ENCODE data around the gene CNTN5.

Gene CNTN5

DNA sequence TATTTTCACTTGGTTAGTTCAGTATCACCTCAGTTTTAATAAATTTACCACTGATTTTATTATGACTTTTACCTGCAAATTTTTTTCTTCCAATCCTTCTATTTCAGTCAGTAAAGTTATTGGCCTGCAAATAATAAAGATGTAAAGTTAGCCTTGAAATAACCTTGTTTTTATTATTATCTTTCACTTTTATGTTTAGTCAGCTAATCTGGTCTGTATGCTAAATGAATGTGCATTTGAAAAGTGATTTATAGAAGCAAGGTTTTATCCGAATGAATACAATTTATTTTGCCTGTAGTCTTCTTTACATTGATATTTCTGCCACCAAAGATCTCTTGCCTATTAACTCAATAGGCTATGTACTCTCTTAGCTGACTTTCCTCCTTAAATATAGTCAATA is 425.7 kb downstream of the CNTN5 start:
- Histone ChIP-seq H4K91ac (ENCODE audit: low read length) (no peak overlapping the region), H2AK5ac (ENCODE audit: low read length, severe bottlenecking) (no peak overlapping the region), H3K9me3 (ENCODE audit: control insufficient read depth, low read length) (no peaks in the 10 kb centered on the region), H3K27me3 (ENCODE audit: control insufficient read depth in 1 of 2, insufficient read depth in 1 of 2, low read length in 2 of 2) (no peaks in the 10 kb centered on the region), H2BK12ac (ENCODE audit: low read length in 2 of 2) (no peak overlapping the region), H3K4me2 (ENCODE audit: low read length, poor library complexity, severe bottlenecking) (no peak overlapping the region), H3K79me1 (replicated peaks; ENCODE audit: low read length, poor library complexity, severe bottlenecking) (no peaks in the 10 kb centered on the region), H3K4me1 (ENCODE audit: control insufficient read depth, insufficient read depth, low read depth, low read length) (peaks cover 1% of the 10 kb centered on the region), H3K27ac (ENCODE audit: low read length, poor library complexity, severe bottlenecking) (no peak overlapping the region), H2BK5ac (ENCODE audit: low read depth, low read length, poor library complexity, severe bottlenecking) (no peak overlapping the region), H3K9ac (ENCODE audit: low read length) (no peak overlapping the region), H3K18ac (ENCODE audit: low read depth in 1 of 2, low read length in 2 of 2) (no peak overlapping the region), H3K23ac (ENCODE audit: low read length in 2 of 2) (no peak overlapping the region), H3K4me3 (ENCODE audit: insufficient read depth in 1 of 2, low read depth in 1 of 2, low read length in 2 of 2) (no peak overlapping the region), H2BK15ac (ENCODE audit: low read depth, poor library complexity, severe bottlenecking) (no peak overlapping the region), H3K36me3 (ENCODE audit: control insufficient read depth in 1 of 2, insufficient read depth in 2 of 2, low read depth in 1 of 2, low read length in 2 of 2) (no peaks in the 10 kb centered on the region), H3K4ac (ENCODE audit: low read depth in 1 of 2, low read length in 2 of 2) (no peak overlapping the region), H4K8ac (ENCODE audit: low read length) (no peak overlapping the region), H3K14ac (ENCODE audit: low read length in 2 of 2) (no peak overlapping the region), H2AFZ (ENCODE audit: low read depth, low read length) (no peak overlapping the region), H2BK120ac (ENCODE audit: low read depth, low read length) (no peak overlapping the region)
- 94% methylated on average over 1 of the region's 1 CpG for WGBS
- no peak for DNase-seq

DNA sequence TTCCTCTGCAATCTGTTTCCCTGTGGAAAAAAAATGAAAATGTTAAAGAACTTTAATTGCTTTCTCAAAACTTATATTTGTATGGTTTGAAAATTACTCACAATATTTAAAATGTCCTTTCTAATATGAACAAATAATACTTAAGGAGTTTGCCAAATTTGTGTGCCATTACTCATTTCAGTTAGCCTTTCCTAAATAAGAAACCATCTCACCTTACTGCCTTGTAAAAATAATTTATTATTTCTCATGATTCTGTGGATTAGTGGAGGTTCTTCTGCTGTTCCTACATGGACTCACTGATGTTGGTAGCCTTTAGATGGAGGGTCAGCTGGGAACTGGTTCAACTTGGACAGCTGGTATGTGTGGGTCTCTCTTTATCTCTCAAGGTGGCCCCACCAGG is 428.6 kb downstream of the CNTN5 start:
- no peak overlapping the region for H4K8ac ChIP-seq (ENCODE audit: low read length)
- H3K23ac ChIP-seq (ENCODE audit: low read length in 2 of 2), result no peak overlapping the region
- H3K4ac ChIP-seq (ENCODE audit: low read depth in 1 of 2, low read length in 2 of 2), result no peak overlapping the region
- H2BK120ac ChIP-seq (ENCODE audit: low read depth, low read length), result no peak overlapping the region
- H2AFZ ChIP-seq (ENCODE audit: low read depth, low read length), result no peak overlapping the region
- DNase-seq, result no peak
- no peak overlapping the region for H2BK15ac ChIP-seq (ENCODE audit: low read depth, poor library complexity, severe bottlenecking)
- H3K36me3 ChIP-seq (ENCODE audit: control insufficient read depth in 1 of 2, insufficient read depth in 2 of 2, low read depth in 1 of 2, low read length in 2 of 2), result no peaks in the 10 kb centered on the region
- H3K9me3 ChIP-seq (ENCODE audit: control insufficient read depth, low read length), result no peaks in the 10 kb centered on the region
- H3K4me3 ChIP-seq (ENCODE audit: insufficient read depth in 1 of 2, low read depth in 1 of 2, low read length in 2 of 2), result no peak overlapping the region
- H3K27me3 ChIP-seq (ENCODE audit: control insufficient read depth in 1 of 2, insufficient read depth in 1 of 2, low read length in 2 of 2), result no peaks in the 10 kb centered on the region
- no peak overlapping the region for H2AK5ac ChIP-seq (ENCODE audit: low read length, severe bottlenecking)
- no peak overlapping the region for H3K4me2 ChIP-seq (ENCODE audit: low read length, poor library complexity, severe bottlenecking)
- H2BK12ac ChIP-seq (ENCODE audit: low read length in 2 of 2), result no peak overlapping the region
- H3K9ac ChIP-seq (ENCODE audit: low read length), result no peak overlapping the region
- H3K4me1 ChIP-seq (ENCODE audit: control insufficient read depth, insufficient read depth, low read depth, low read length), result no peaks in the 10 kb centered on the region
- no peak overlapping the region for H4K91ac ChIP-seq (ENCODE audit: low read length)
- H3K18ac ChIP-seq (ENCODE audit: low read depth in 1 of 2, low read length in 2 of 2), result no peak overlapping the region
- H3K27ac ChIP-seq (ENCODE audit: low read length, poor library complexity, severe bottlenecking), result no peak overlapping the region
- H2BK5ac ChIP-seq (ENCODE audit: low read depth, low read length, poor library complexity, severe bottlenecking), result no peak overlapping the region
- no peaks in the 10 kb centered on the region for H3K79me1 ChIP-seq (replicated peaks; ENCODE audit: low read length, poor library complexity, severe bottlenecking)
- no peak overlapping the region for H3K14ac ChIP-seq (ENCODE audit: low read length in 2 of 2)

DNA sequence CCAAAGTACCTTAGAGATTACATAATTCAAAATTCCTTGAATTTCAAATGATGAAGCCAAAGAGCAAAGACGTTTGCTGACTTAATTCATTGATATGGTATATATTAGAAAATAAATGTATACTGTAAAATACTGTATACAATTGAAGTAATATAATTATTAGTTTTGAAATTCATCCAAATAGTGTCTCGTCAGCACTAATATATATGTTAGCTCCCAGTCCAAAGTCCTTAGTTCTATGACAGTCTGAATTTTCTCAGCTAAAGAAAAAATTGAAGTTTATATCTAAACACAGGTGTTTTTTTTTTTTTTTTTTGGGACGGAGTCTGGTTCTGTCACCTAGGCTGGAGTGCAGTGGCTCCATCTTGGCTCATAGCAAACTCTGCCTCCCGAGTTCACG is 431.3 kb downstream of the CNTN5 start:
- H4K8ac ChIP-seq (ENCODE audit: low read length), result no peak overlapping the region
- H3K9ac ChIP-seq (ENCODE audit: low read length), result no peak overlapping the region
- 90% methylated on average over 3 of the region's 5 CpGs for WGBS
- no peak overlapping the region for H4K91ac ChIP-seq (ENCODE audit: low read length)
- H3K4me1 ChIP-seq (ENCODE audit: control insufficient read depth, insufficient read depth, low read depth, low read length), result no peaks in the 10 kb centered on the region
- H2BK15ac ChIP-seq (ENCODE audit: low read depth, poor library complexity, severe bottlenecking), result no peak overlapping the region
- no peak overlapping the region for H2BK120ac ChIP-seq (ENCODE audit: low read depth, low read length)
- no peak overlapping the region for H2BK12ac ChIP-seq (ENCODE audit: low read length in 2 of 2)
- DNase-seq, result no peak
- no peak overlapping the region for H3K4me3 ChIP-seq (ENCODE audit: insufficient read depth in 1 of 2, low read depth in 1 of 2, low read length in 2 of 2)
- H2BK5ac ChIP-seq (ENCODE audit: low read depth, low read length, poor library complexity, severe bottlenecking), result no peak overlapping the region
- H3K79me1 ChIP-seq (replicated peaks; ENCODE audit: low read length, poor library complexity, severe bottlenecking), result no peaks in the 10 kb centered on the region
- H2AFZ ChIP-seq (ENCODE audit: low read depth, low read length), result no peak overlapping the region
- H3K9me3 ChIP-seq (ENCODE audit: control insufficient read depth, low read length), result no peaks in the 10 kb centered on the region
- no peak overlapping the region for H2AK5ac ChIP-seq (ENCODE audit: low read length, severe bottlenecking)
- H3K14ac ChIP-seq (ENCODE audit: low read length in 2 of 2), result no peak overlapping the region
- no peak overlapping the region for H3K4me2 ChIP-seq (ENCODE audit: low read length, poor library complexity, severe bottlenecking)
- H3K27ac ChIP-seq (ENCODE audit: low read length, poor library complexity, severe bottlenecking), result no peak overlapping the region
- H3K4ac ChIP-seq (ENCODE audit: low read depth in 1 of 2, low read length in 2 of 2), result no peak overlapping the region
- H3K23ac ChIP-seq (ENCODE audit: low read length in 2 of 2), result no peak overlapping the region
- H3K27me3 ChIP-seq (ENCODE audit: control insufficient read depth in 1 of 2, insufficient read depth in 1 of 2, low read length in 2 of 2), result no peaks in the 10 kb centered on the region
- H3K18ac ChIP-seq (ENCODE audit: low read depth in 1 of 2, low read length in 2 of 2), result no peak overlapping the region
- H3K36me3 ChIP-seq (ENCODE audit: control insufficient read depth in 1 of 2, insufficient read depth in 2 of 2, low read depth in 1 of 2, low read length in 2 of 2), result no peaks in the 10 kb centered on the region

DNA sequence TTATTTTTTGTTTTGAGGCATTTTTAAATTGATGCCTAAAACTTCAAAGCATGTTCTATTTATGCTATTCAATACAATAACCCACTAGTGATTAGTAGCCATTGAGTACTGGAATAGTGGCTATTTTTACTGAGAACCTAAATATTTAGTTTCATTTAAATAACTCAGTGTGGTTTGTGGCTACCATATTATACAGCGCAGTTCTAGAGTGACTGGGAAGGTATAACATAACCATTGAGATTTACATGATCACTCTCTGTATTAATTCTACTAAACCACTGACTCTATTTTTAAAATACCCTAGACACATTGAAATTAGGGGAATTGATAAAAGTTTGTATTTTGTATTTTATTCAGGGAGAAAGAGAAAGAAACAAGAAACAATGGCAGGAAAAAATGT is 441.2 kb downstream of the CNTN5 start:
- DNase-seq, result no peak
- no peak overlapping the region for H4K8ac ChIP-seq (ENCODE audit: low read length)

More for the DNA sequence above, 441.2 kb downstream of the CNTN5 start:
- no peak overlapping the region for H3K4me2 ChIP-seq (ENCODE audit: low read length, poor library complexity, severe bottlenecking)
- H3K14ac ChIP-seq (ENCODE audit: low read length in 2 of 2), result no peak overlapping the region
- H3K27ac ChIP-seq (ENCODE audit: low read length, poor library complexity, severe bottlenecking), result no peak overlapping the region
- H3K4me1 ChIP-seq (ENCODE audit: control insufficient read depth, insufficient read depth, low read depth, low read length), result no peaks in the 10 kb centered on the region
- H2AK5ac ChIP-seq (ENCODE audit: low read length, severe bottlenecking), result no peak overlapping the region
- H2BK15ac ChIP-seq (ENCODE audit: low read depth, poor library complexity, severe bottlenecking), result no peak overlapping the region
- H2BK5ac ChIP-seq (ENCODE audit: low read depth, low read length, poor library complexity, severe bottlenecking), result no peak overlapping the region
- H4K91ac ChIP-seq (ENCODE audit: low read length), result no peak overlapping the region
- H2BK12ac ChIP-seq (ENCODE audit: low read length in 2 of 2), result no peak overlapping the region
- no peaks in the 10 kb centered on the region for H3K9me3 ChIP-seq (ENCODE audit: control insufficient read depth, low read length)
- no peaks in the 10 kb centered on the region for H3K36me3 ChIP-seq (ENCODE audit: control insufficient read depth in 1 of 2, insufficient read depth in 2 of 2, low read depth in 1 of 2, low read length in 2 of 2)
- H3K4ac ChIP-seq (ENCODE audit: low read depth in 1 of 2, low read length in 2 of 2), result no peak overlapping the region
- H3K27me3 ChIP-seq (ENCODE audit: control insufficient read depth in 1 of 2, insufficient read depth in 1 of 2, low read length in 2 of 2), result no peaks in the 10 kb centered on the region
- H3K23ac ChIP-seq (ENCODE audit: low read length in 2 of 2), result no peak overlapping the region
- H3K4me3 ChIP-seq (ENCODE audit: insufficient read depth in 1 of 2, low read depth in 1 of 2, low read length in 2 of 2), result no peak overlapping the region
- H2BK120ac ChIP-seq (ENCODE audit: low read depth, low read length), result no peak overlapping the region
- H2AFZ ChIP-seq (ENCODE audit: low read depth, low read length), result no peak overlapping the region
- no peaks in the 10 kb centered on the region for H3K79me1 ChIP-seq (replicated peaks; ENCODE audit: low read length, poor library complexity, severe bottlenecking)
- no peak overlapping the region for H3K18ac ChIP-seq (ENCODE audit: low read depth in 1 of 2, low read length in 2 of 2)
- WGBS, result no CpG with 5 or more reads among the region's 1 CpG
- H3K9ac ChIP-seq (ENCODE audit: low read length), result no peak overlapping the region

All from mesenchymal stem cell (in vitro differentiated cells and primary cell).